ENCODE results near the gene ERFL.

Gene ERFL

DNA sequence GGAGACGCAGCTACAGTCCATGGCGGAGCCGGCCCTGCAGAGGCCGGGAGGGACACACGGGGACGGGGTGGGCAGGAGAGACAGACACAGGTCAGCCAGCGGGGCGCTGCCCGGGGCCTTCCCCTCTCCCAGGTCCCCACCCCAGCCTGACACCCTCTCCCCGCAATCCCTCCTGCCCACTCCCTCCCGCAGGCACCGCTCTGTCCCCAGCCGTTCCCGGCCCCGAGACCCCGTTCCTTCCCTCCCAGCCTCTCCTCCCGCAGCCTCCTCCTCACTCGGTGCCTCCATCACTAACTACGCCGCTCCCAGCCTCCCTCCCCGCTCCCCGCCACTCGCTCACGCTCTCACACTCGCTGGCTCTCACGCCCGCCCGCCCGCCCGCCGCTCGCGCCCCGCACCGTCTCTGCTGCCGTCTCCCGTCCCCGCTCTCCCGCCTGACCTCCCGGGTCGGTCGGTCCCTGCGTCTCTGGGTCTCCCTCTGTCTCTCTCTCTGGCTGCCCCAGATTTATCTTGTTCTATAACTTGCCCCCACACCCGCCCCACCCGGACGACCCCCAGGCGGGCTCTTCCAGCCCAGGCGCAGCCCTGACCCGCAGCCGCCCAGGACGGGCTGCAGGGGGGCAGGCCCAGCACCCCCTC, 15.2 kb downstream of the ERFL start:
- no peak for DNase-seq

DNA sequence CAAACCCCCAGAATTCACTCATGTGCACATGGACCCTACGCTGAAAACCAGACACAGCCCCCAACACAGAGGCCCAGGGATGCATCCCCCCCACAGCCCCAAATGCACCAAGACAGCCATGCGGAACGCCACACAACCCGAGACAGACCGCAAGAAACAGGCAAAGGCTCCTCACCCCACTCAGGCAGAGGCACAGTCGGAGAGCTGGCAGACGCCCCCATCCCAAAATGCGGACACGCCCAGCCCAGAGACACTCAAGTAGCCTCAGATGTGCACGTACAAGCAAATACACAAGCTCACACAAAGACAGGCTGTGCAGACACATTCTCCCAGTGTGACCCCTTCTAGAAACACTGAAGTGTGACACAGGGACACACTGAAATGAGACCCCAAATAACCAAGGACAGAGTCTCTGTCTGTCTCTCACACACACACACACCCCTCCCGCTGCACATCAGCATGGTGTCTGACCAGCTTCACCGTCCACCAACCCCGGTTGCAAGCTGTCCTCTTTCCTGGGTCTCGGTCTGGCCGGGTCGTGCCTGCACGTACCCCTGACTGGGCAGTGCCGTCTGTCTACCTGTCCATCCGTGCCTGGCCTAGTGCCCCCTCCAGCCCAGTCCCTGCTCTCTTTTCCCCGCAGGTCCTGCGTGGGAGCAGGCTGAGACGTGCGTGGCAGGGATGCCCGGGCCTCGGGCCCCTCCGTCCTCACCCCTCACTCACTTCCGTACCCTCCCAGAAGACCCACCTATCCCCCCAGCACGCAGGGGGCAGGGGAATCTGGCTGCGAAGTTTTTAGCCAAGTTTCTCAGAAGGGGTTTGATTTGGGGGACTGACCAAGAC, 16.1 kb downstream of the ERFL start:
- DNase-seq, result no peak

DNA sequence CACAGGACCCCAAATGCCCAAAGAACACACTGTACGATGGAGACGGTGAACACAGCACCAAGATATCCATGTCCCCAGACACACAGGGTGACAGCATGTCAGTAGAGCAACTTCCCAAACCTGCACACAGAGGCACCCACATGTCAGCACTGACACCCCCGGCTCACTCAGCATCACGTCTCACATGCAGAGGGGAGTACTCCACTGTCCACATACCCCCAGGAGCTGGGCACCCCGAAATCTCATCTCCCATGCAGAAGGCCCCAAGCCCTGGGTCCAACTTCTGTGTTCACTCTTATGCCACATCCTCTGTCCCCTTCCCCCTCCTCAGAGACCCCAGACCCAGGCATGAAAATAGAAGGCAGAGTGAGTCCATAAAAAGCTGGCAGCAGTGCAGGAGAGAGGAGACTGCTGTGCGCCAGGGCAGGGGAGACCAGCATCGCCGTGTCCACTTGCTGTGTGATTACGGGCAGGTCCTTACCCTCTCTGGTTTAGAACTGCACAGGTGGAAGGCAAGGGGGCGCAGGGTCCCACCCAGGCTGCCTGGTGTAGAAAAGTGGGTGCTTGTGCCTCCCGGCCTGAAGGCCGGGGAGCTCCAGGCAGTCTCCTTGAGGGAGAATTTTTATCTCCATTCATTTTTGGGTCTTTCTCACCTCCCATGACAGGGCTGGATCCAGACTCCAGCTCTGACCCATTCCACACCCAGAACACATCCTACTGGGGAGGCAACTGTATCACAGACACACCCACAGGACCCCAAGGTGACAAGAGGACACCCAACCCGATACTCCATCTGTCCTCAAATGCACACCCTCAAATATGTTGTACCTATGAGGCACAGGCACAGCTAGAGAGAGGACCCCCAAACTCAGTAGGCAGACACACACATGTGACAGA, 17.0 kb downstream of the ERFL start:
- no peak for DNase-seq

DNA sequence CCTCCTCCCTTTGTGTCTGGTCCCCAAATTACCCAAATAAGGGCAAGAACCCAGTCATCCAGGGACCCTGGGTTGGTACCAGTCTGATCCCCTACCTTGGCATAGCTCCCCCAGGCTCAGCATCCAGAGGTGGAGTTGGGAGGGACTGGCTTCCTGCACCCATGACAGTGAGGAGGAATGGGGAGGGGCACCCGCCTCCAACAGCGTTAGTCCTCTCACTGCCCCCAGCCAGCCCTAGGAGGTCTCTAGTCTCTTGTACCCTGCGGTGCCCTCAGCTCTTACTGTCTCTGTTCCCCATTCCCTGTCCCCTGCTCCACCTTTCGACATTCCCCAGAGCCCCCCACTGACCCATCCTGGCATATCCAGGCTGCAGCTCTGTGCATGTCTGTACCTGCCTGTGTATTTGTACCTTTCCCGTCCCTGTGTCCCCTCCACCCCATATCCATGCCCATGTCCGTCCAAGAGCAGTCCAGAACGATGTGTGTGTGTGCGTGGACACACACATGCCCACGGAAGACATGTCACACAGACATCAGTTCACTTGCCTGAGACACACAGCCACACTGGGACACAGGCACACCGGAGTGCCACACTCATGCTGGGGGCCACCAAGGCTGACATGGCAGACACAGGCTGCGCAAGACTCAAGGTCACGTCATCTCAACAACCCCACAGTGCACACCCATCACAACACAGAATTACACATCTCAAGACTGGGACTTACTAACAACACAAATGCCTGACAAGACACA, 17.8 kb downstream of the ERFL start:
- DNase-seq, result no peak

DNA sequence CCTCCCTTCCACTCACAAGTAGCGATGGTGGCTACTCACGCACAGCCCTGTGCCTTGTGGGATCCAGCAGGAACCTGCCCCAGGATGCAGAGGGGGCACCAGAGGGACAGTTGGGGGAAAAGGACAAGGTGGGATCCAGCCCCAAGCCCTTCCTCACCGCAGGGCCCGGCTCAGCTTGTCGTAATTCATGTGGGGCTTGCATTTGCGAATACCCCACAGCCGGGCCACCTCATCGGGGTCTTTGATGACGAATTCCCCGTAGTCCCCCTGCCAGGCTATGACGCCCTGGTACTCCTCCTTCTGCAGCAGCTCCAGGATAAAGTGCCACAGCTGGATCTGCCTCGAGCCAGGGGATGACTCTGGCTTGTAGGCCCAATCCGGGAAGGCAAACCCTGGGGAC, 18.5 kb downstream of the ERFL start:
- DNase-seq, result no peak

DNA sequence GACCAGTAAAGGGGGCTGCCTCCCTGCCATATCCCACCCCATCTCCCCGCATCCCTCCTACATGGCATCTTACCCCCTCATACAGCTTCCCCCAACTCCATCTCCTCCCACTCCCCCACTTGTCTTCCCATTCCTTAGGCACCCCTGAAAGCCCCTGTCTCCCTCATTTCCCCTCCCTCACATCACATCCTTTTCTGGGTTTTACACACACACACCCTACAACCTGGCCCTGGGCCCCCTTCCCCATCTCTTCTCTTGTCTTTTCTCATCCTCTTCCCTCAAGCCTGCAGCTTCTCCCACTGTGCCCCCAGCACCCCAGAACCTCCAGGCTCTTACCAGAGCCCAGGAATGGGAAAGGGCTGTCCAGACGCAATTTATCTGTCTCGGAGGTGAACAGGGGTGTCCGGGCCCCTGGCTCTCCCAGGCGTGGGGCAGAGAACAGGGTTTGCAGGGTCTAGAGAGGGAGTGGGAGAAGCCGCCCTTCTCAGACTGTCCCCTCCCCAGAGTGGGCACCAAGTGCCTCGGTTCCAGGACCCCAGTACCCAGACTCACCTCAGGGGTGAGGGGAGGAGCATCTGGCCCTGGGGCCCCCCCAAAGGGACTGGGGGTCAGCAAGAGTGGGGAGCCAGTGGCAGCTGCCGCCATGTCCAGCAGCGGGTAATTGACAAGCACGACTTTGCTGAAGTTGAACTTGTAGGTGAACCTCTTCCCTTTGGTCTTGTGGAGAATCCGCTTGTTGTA, 19.4 kb downstream of the ERFL start:
- no peak for DNase-seq

DNA sequence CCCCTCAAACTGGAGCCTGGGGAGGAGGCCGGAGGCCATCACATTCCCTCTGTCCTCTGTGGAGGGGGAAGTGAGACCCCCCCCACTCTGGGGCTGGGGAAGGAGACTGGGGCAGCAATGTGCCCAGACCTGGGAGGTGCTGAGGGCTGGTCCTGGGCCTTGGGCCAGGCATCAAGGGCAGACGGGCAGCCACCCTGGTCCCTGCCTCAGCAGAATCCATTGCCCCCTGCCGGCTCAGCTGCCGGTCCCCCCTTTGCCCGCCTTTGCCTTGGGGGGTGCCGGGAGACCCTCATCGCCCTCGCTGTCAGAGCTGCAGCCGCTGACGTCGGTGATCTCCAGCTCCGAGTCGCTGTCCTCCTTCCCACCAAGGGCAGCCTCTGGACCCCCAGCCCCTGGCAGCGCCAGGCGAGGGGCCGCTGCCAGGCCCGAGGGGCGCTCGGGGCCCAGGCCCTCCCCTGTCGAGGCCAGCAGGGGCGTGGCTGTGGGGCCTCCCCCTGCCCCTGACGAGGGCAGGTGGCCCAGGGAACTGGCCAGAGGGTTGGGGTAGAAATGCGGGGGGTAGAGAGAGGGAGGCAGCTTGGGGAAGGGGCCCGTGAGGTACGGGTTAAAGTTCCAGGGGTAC, 20.1 kb downstream of the ERFL start:
- no peak for DNase-seq

DNA sequence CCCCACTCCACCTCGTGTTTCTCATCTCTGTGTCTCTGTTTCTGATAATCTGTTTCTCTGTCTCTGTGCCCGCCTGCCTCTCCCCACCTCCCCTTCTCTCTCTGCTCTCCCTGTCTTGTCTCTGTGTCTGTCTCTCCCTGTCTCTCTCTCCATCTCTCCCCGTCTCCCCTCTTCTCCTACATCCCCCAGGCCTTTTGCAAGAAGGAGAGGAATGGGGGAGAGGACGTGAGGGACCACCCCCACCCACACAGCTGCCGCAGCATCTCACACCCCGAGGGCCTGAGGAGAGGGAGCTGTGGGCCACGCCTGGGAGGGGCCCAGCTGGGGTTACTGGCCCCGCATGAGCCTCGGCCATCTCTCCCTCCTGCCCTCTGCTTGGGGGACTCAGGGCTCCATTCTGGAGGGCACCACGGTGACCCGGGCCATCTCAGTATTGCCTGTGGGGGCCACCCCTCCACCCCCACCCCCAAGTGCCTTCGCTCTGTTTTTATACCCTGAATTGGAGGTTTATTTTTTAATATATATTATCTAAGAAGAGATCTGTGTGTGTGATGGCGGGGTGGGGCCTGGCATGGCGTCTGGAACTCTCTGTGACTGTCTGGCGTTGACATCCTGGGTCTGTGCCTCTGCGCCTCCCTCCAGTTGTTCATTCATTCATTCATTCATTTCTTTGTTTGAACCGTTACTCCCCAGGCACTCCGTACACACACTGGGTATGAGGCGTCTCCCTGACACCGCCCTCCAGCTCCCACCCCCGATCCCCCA, 21.2 kb downstream of the ERFL start:
- no peak for DNase-seq

DNA sequence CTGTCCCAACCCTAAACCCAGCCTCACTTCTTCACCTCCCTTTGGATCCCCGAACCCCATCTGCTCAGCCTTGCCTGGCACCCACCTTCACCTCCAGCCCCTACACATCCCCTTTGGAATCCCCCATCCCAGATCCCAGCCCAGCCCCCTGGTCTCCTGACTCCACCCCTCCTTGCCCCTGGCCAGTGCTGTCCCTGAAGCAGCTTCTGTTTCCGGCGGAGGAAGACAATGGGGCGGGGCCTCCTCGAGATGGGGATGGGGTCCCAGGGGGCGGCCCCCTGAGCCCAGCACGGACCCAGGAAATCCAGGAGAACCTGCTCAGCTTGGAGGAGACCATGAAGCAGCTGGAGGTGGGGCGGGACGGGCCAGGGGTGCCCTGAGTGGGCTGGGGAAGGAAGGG, 22.0 kb downstream of the ERFL start:
- no peak for DNase-seq

DNA sequence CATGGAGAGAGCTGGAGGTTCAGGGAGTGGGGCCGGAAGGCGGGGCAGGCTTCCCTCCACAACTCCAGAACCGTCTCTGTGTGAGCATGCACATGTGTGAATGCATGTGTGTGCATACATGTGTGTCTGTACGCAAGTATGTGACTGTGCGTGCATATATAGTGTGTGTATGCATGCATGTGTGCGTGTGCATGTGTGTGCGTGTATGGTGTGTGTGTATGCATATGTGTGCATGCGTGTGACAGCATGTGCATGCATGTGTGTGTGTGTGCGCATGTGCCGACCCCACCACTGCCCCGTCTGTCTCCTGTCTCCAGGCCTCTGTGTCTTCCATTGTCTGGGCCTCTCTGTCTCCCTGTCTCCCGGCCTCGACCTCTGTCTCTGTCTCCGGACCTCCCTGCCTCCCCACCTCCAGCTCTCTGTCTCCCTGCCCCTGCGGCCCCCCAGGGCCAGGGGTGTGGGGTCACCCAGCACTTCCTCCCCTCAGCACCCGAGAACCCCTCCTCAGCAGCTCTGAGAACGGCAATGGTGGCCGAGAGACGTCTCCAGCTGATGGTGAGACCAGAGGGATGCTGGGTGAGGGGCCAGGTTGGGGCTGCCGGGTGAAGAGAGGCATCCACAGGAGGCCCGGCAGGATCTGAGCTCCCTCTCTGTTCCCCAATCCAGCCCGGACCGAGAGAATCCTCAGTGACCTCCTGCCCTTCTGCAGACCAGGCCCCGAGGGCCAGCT, 22.8 kb downstream of the ERFL start:
- DNase-seq, result no peak

DNA sequence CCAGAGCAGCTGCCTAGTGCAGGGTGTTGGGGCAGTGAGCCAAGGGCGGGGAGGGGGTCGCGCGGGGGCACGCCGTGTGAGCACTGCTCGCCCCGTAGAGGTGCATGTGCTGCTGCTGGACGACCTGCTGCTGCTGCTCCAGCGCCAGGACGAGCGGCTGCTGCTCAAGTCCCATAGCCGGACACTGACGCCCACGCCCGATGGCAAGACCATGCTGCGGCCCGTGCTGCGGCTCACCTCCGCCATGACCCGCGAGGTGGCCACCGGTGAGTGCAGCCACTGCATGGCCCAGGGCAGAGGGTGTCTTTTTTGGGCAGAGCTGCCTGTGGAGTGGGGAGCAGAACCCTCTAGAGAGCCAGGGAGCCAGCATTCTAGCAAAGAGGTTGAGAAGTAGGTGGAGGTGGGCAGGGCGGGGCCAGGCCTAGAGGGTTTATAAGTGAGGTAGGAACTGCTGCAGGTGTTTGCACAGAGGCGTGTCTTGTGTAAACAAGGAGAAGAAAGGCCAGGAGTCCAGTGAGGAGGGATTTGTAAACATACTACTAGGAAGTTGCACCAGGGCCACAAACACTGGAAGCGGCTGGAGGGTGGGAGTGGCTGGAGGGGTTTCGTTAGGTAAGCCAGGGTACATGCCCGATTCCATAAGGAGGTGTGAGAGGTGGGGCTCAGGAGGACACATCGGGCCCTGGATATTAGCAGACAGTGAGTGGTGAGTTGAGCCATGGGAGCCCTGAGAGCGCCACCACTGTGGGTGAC, 24.0 kb downstream of the ERFL start:
- peak; percentile 41 for DNase-seq

DNA sequence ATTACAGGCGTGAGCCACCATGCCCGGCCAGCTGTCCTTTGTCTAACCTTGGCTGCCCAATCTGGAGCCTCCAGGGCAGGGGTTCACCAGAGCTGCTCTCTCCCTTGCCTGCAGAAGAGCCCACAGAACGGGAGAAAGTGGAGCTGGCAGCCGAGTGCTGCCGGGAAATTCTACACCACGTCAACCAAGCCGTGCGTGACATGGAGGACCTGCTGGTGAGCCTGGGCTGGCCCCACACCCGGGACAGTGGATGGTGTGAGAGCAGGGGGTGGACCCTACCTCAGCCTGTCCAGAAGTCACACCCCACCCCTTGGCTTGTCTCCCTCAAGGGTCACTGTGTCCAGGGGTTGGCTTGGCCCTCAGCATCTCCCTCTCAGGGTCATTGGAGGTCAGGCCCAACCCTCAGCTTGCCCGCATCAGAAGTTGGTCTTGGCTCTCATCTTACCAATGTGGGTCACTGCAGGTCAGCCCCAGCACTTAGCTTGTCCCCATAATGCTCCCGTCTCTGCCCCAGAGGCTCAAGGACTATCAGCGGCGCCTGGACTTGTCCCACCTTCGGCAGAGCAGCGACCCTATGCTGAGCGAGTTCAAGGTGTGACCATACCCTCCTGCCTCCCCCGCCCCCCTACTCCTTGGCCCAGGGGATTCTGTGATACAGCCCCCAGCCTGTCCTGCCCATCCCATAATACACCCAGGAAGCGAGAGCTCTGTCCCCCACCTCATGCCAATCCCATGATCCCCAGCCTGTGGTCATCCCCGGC, 24.9 kb downstream of the ERFL start:
- no peak for DNase-seq

DNA sequence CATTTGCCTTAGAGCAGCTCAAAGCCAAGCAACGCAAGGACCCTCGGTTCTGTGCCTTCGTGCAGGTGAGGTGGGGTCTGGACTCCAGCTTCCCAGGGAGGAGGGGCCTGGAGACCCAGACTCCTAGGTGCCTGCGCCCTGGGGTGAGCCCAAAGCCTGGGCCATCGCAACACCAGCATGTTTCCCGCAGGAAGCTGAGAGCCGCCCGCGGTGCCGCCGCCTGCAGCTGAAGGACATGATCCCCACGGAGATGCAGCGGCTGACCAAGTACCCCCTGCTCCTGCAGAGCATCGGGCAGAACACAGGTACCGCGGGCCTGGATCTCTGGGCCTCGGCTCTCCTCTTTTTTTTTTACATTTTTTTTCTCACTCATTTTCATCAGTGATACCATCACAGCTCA, 25.7 kb downstream of the ERFL start:
- DNase-seq, result no peak

DNA sequence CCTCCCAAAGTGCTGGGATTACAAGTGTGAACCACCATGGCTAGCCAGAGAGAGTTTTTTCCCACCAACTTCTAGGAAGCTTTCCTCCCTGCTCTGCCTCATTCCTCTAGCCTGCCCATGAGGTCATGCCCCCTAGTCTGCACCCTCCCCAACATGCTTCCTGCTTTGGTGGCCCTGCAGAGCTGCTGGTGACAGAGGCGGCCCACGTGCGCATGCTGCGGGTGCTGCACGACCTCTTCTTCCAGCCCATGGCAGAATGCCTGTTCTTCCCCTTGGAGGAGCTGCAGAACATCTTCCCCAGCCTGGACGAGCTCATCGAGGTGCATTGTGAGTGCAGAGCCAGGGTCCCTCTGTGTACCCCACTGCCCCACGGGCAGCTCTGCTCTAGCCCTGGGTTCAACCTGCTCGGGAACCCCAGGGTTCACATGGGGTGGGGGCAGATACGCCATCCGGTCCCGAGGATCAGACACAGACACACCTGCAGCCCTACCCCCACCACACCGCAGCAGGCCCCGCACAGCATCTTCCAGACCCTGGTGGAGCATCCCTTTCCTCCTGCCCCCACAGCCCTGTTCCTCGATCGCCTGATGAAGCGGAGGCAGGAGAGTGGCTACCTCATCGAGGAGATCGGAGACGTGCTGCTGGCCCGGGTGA, 26.4 kb downstream of the ERFL start:
- DNase-seq, result no peak

DNA sequence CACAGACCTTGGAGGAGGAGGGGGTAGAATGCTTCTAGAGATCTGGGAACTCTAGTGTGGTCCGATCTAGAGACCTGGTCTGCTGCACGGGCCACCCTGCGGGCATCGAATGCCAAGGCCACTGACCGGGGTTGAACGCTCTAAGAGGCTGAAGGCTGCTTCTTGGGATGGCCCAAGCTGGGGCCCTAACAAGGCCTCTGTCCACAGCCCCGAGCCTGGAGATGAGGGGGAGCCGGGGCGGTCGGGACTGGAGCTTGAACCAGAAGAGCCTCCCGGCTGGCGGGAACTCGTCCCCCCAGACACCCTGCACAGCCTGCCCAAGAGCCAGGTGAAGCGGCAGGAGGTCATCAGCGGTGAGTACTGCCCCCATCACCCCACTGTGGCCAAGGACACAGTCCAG, 30.0 kb downstream of the ERFL start:
- no peak for DNase-seq

DNA sequence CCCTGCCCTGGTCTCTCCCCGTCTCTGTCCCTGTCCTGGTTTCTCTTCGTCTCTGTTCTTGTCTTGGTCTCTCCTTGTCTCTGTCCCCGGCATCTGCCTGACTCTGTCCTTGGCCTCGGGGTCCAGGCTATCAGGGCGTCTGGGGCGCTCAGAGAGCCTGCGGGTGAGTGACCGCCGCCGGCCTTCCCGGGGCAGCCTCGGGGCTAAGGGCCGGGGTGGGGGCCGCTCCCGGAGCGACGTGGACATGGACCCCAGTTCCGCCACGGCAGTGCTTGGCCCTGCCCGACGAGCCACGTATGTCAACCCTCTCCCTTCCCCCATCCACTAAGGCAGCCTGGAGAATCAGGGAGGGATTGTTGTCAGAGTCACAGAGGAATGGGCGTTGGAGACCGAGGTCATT, 30.4 kb downstream of the ERFL start:
- DNase-seq, result no peak

DNA sequence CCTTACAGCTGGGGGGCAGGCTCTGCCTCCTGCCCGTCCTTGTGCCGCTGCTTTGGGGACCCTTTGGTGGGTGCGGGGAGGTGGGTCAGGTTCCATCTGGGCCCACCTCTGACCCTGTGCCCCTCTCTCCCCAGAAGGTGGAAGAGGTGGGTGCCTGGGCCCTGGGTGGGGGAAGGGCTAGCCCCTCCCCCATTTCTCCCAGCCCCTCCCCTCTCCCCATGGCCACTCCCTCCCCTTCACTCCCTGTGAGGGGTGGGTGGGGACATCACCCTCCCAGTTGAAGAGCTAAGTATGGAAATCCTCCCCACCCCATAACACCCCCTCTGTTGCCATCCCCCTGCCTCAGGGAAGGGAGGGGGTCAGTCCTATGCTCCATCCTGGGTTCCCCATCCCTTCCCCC, 31.1 kb downstream of the ERFL start:
- DNase-seq, result no peak

DNA sequence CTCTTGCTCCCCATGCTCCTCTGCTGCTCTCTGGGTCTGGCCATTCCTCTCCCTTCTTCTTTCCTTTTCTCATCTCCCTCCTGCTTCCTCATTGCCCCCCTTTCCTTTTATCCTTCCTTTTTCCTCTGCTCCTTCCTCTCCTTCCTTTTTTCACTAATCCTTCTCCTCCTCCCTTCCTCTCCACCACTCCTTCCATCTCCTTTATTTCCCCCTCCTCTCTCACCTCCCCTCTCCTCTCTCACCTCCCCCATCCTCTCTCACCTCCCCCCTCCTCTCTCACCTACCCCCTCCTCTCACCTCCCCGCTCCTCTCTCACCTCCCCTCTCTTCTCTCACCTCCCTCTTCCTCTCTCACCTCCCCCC, 31.7 kb downstream of the ERFL start:
- no peak for DNase-seq

All from NCI-H1436 (cell line).